SIG-M5 treated with dmso at 0.1 percent for 504 hours (cell line): ENCODE data around the gene RNF41.

Experiments
- DNase-seq: peaks from one replicate; lab custom pipeline; 2025; ENCODE audit not compliant: unreplicated experiment; lab: John Stamatoyannopoulos, UW

RNF41 gene

GRCh38 chr12:56154818-56155217 is 66.9 kb downstream of the RNF41 start:
- DNase-seq: no peak

- no peak for DNase-seq
Measured at GRCh38 chr12:56154246-56154771, 67.4 kb downstream of the RNF41 start.

GRCh38 chr12:56153678-56154065 is 68.0 kb downstream of the RNF41 start:
- DNase-seq: no peak

GRCh38 chr12:56152756-56153677 is 68.7 kb downstream of the RNF41 start:
- no peak for DNase-seq
